Tibial nerve (tissue), 4 donors: ENCODE results near the gene JMJD1C. TPM values are rescaled to one million over a fixed set of nuclear protein-coding genes. Genes with fewer than 3 reads are reported as not detected.

Experiments used
- DNase-seq, 2 donors: peaks; one replicate each; pipeline ENCODE4 v3.0.0-alpha.2; 2019; ENCODE audit warnings: low spot score in 2 of 2
- H3K27ac ChIP-seq, 4 donors: fragments of 200-600 bp; sonication (generic) in 3 of 4; one replicate each; pipeline ENCODE4 v1.5.1; 2017 to 2019; ENCODE audit warnings: mild to moderate bottlenecking in 1 of 4
- H3K27me3 ChIP-seq, 2 donors: fragments of 200-600 bp; sonication (generic) in 1 of 2; one replicate each; pipeline versions ENCODE4 v1.5.1 to v1.6.0; 2017 to 2019
- H3K36me3 ChIP-seq, 3 donors: fragments of 200-600 bp; sonication (generic); one replicate each; pipeline ENCODE4 v1.5.1; 2018 to 2019
- H3K4me1 ChIP-seq, 4 donors: fragments of 200-600 bp; sonication (generic) in 3 of 4; one replicate each; pipeline ENCODE4 v1.5.1; 2017 to 2019
- H3K4me3 ChIP-seq, 4 donors: fragments of 200-600 bp; sonication (generic) in 3 of 4; one replicate each; pipeline ENCODE4 v1.5.1; 2017 to 2019; ENCODE audit warnings: mild to moderate bottlenecking in 1 of 4, moderate library complexity in 1 of 4
- H3K9me3 ChIP-seq, 4 donors: fragments of 200-600 bp; sonication (generic) in 3 of 4; one replicate each; pipeline ENCODE4 v1.5.1; 2017 to 2019
- EP300 ChIP-seq, 2 donors: sonication (generic); formaldehyde crosslinking; IDR thresholded peaks; one replicate each; pipeline ENCODE4 v1.6.1; 2017; ENCODE audit warnings: antibody characterized with exemption in 2 of 2, mild to moderate bottlenecking in 1 of 2
- POLR2A ChIP-seq, 2 donors: fragments of 450-650 bp; IDR thresholded peaks; one replicate each; pipeline ENCODE4 v1.6.1; 2017; ENCODE audit warnings: antibody characterized with exemption in 2 of 2, mild to moderate bottlenecking in 2 of 2, moderate library complexity in 2 of 2
- WGBS, 2 donors: methylation state at CpG; one replicate each; pipeline ENCODE4 v1.1.5; 2018; 5-methylcytosine and 5-hydroxymethylcytosine counted together
- total RNA-seq, 4 donors: library from RNA; depleted of rRNA; stranded (reverse); fragments of >200 nt; gene quantifications; one replicate each; pipeline ENCODE4 v1.1.0, GENCODE V29; 2016
- TF ChIP-seq, protein P1 (sequence below), 5 experiments: fragments of 200-600 bp in 3 of 5; fragments of 450-650 bp in 2 of 5; sonication (generic) in 3 of 5; IDR thresholded peaks; one replicate each; pipeline ENCODE4 v1.5.1; 2016 to 2019; ENCODE audit warnings: antibody characterized with exemption in 5 of 5, mild to moderate bottlenecking in 3 of 5, moderate library complexity in 2 of 5

The JMJD1C gene
- total RNA-seq, 4 donors from 2014 or later, result 100 to 156 (median 131) TPM

DNA sequence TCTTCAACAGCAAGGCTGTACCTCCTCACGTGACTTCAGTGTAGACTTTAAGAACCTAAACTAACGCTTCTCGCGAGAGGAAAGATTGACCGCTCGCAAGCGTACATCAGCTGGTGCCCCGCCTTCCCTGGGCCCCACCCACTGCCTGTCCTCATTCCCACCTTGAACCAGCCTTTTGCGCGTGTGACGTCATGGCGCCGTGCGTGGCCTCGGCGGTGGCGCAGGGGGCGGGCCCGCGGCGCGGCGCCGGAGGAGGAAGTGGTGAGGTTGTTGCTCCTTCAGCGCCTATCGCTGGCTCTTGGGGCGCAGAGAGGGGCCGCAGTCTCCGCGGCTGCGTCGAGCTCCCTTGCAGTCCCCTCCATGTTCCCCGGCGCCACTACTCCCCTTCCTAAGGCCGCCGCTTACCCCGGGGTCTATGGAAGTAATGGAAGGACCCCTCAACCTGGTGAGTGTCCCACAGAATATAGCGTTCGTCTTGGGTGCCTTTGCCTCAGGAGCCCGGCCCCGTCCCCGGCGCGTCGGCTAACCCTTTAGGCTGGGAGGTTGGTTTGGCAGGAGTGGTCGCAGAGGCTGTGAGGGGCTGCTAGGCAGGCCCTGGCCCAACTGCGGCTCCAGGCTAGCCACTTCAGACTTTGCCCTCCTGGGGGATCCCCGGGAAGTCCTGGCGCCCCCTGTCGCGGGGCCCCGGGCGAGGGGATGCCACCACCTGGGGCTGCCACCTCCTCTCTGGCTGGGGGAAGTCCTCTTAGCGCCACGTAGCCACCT is 332.5 kb downstream of the JMJD1C start, which contains the start of gene NRBF2:
Gene NRBF2 (plus strand): TSS at position 273 of the 765 bp plus-strand sequence. CDS start 143 bp downstream, at position 416.
- peaks cover 0 to 27% (median 16%) of the 10 kb centered on the region in 4 donors for H3K4me1 ChIP-seq
- no peaks in the 10 kb centered on the region for H3K27me3 ChIP-seq
- TF ChIP-seq EP300 (IDR thresholded peaks at IDR 0.05) (peak; percentile 25 to 94), POLR2A (IDR thresholded peaks at IDR 0.05) (peak; percentile 88 to 93)
- TF ChIP-seq, protein P1, sequence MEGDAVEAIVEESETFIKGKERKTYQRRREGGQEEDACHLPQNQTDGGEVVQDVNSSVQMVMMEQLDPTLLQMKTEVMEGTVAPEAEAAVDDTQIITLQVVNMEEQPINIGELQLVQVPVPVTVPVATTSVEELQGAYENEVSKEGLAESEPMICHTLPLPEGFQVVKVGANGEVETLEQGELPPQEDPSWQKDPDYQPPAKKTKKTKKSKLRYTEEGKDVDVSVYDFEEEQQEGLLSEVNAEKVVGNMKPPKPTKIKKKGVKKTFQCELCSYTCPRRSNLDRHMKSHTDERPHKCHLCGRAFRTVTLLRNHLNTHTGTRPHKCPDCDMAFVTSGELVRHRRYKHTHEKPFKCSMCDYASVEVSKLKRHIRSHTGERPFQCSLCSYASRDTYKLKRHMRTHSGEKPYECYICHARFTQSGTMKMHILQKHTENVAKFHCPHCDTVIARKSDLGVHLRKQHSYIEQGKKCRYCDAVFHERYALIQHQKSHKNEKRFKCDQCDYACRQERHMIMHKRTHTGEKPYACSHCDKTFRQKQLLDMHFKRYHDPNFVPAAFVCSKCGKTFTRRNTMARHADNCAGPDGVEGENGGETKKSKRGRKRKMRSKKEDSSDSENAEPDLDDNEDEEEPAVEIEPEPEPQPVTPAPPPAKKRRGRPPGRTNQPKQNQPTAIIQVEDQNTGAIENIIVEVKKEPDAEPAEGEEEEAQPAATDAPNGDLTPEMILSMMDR (IDR thresholded peaks at IDR 0.05), result no peak
- H3K4me3 ChIP-seq, result peak within 1 kb of the TSS; percentile 79 to 90 (median 85)
- DNase-seq, result peak; percentile 92 to 95
- no peaks in the 10 kb centered on the region for H3K9me3 ChIP-seq
- no peaks in the 10 kb centered on the region for H3K36me3 ChIP-seq
- WGBS, 2 donors, result 0 to 1% methylated on average over 42 to 55 of the region's 55 CpGs
- H3K27ac ChIP-seq, result peak within 1 kb of the TSS; percentile 81 to 95 (median 91)

DNA sequence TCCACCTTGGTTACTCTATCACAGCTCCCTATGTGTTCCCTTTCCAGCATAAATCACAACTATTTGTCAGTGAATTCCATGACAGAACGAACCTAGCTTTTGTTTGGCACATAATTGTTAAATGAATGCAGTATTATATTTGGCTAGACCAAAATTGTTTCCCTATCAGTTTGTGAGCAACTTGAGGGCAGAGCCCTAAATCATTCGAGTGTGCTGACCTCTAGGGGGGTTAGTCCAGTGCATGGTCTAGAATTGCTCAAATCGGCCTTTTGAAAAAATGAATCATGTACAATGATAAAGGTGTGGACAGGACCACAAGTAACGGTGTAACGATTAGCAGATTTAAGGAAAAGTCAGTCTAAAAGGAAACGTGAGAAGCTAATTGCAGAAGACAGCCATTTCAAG is 333.1 kb downstream of the JMJD1C start:
- 62 to 64% methylated on average over 6 of the region's 6 CpGs for WGBS, 2 donors
- Histone ChIP-seq H3K27ac (peak overlapping the region; percentile 81 to 95 (median 91)), H3K4me3 (peak overlapping the region; percentile 79 to 90 (median 85)), H3K9me3 (no peaks in the 10 kb centered on the region), H3K36me3 (no peaks in the 10 kb centered on the region), H3K4me1 (peaks cover 0 to 27% (median 16%) of the 10 kb centered on the region in 4 donors), H3K27me3 (no peaks in the 10 kb centered on the region)
- no peak for DNase-seq
- TF ChIP-seq, protein P1 (IDR thresholded peaks at IDR 0.05), result no peak
- no peak for TF ChIP-seq POLR2A (IDR thresholded peaks at IDR 0.05)
- TF ChIP-seq EP300 (IDR thresholded peaks at IDR 0.05), result no peak

DNA sequence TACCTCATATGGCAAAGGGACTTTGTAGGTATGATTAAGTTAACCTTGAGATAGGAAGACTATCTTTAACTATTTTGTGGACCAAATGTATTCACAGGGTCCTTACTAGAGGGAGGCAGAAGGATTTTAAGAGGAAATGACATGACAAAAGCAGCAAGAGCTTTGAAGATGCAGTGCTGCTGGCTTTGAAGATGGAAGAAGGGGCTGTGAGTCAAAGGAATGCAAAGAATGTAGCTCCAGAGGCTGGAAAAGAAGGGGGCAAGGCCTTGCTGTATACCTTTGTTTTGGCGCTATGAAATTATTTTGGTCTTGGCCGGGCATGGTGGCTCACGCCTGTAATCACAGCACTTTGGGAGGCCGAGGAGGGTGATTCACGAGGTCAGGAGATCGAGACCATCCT is 335.9 kb downstream of the JMJD1C start:
- no peaks in the 10 kb centered on the region for H3K36me3 ChIP-seq
- no peaks in the 10 kb centered on the region for H3K27me3 ChIP-seq
- TF ChIP-seq, protein P1 (IDR thresholded peaks at IDR 0.05), result no peak
- TF ChIP-seq EP300 (IDR thresholded peaks at IDR 0.05), result no peak
- TF ChIP-seq POLR2A (IDR thresholded peaks at IDR 0.05), result no peak
- H3K9me3 ChIP-seq, result no peaks in the 10 kb centered on the region
- 67 to 71% methylated on average over 6 of the region's 6 CpGs for WGBS, 2 donors
- H3K4me1 ChIP-seq, result peaks cover 0 to 12% (median 9%) of the 10 kb centered on the region in 4 donors
- no peak overlapping the region for H3K27ac ChIP-seq
- no peak for DNase-seq
- H3K4me3 ChIP-seq, result no peak overlapping the region

DNA sequence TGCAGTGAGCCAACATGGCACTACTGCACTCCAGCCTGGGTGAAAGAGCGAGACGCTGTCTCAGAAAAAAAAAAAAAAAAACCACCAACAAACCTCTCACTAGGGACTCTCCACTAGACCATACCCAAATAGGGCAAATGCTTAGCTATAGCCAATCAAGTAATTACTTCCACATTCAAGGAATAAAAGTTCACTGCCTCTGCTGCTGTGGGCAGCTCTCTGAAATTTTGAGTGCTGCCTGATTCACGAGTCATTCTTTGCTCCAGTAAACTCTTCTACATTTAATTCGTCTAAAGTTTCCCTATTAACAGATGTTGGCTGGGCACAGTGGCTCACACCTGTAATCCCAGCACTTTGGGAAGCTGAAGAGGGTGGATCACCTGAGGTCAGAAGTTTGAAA is 337.3 kb downstream of the JMJD1C start:
- no peaks in the 10 kb centered on the region for H3K4me1 ChIP-seq
- H3K27me3 ChIP-seq, result no peaks in the 10 kb centered on the region
- no peaks in the 10 kb centered on the region for H3K9me3 ChIP-seq
- no peak overlapping the region for H3K4me3 ChIP-seq
- no peak for DNase-seq
- TF ChIP-seq POLR2A (IDR thresholded peaks at IDR 0.05), result no peak
- TF ChIP-seq, protein P1 (IDR thresholded peaks at IDR 0.05), result no peak
- no peak for TF ChIP-seq EP300 (IDR thresholded peaks at IDR 0.05)
- H3K36me3 ChIP-seq, result no peaks in the 10 kb centered on the region
- WGBS, 2 donors, result 66 to 67% methylated on average over 4 of the region's 4 CpGs
- H3K27ac ChIP-seq, result no peak overlapping the region

DNA sequence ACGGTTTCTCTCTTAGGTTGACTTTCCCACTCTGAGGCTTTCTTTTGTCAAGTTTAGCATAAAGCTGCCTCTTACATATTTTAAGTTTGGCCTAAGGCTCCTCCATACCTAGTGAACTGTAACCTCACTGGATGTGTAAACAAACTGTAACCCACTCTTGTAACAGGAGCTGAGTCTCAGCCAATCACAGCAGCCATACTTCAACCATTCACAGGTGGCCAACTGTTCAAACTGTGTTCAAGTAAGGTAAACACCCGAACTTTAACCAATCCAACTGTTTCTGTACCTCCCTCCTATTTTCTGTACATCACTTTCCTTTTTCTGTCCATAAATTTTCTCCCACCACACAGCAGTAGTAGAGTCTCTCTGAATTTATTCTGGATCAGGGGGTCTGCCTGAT is 340.3 kb downstream of the JMJD1C start:
- TF ChIP-seq EP300 (IDR thresholded peaks at IDR 0.05) (no peak), POLR2A (IDR thresholded peaks at IDR 0.05) (no peak)
- TF ChIP-seq, protein P1 (IDR thresholded peaks at IDR 0.05), result no peak
- 81% methylated on average over 2 of the region's 2 CpGs for WGBS, 2 donors
- no peaks in the 10 kb centered on the region for H3K4me1 ChIP-seq
- H3K36me3 ChIP-seq, result no peaks in the 10 kb centered on the region
- H3K27ac ChIP-seq, result no peak overlapping the region
- no peak overlapping the region for H3K4me3 ChIP-seq
- H3K27me3 ChIP-seq, result no peaks in the 10 kb centered on the region
- no peaks in the 10 kb centered on the region for H3K9me3 ChIP-seq
- no peak for DNase-seq
